OCI-LY1 (cell line): Measurements from ENCODE around the gene MUC5AC.
"Not testable (repeated sequence)": the region's sequence is repeated elsewhere in the genome, so short reads cannot be mapped to it uniquely, and the experiment has no call there.

Experiments
- H2AFZ ChIP-seq: fragments of 200-600 bp; sonication (generic), shearing (Covaris generic); 2 replicates; pipeline ENCODE4 v1.6.0; 2014; ENCODE audit warnings: antibody characterized with exemption, mild to moderate bottlenecking, low read length
- H3F3A ChIP-seq: fragments of 200-600 bp; sonication (generic), shearing (Covaris generic); 2 replicates; pipeline ENCODE4 v1.6.0; 2014; ENCODE audit warnings: mild to moderate bottlenecking, antibody characterized with exemption, low read length, moderate library complexity; ENCODE audit not compliant: insufficient read depth
- H3K27ac ChIP-seq: fragments of 200-600 bp; sonication (generic); 2 replicates; pipeline ENCODE4 v1.5.1; 2014; ENCODE audit warnings: low read length, mixed run types, mild to moderate bottlenecking, low read depth; ENCODE audit not compliant: poor library complexity, severe bottlenecking
- H3K27me3 ChIP-seq: fragments of 200-600 bp; sonication (generic); 2 replicates; pipeline ENCODE4 v1.6.0; 2014; ENCODE audit warnings: antibody characterized with exemption, mild to moderate bottlenecking, low read length, moderate library complexity; ENCODE audit not compliant: insufficient read depth
- H3K36me3 ChIP-seq: fragments of 200-600 bp; sonication (generic); 2 replicates; pipeline ENCODE4 v1.6.1; 2014; ENCODE audit warnings: mild to moderate bottlenecking, antibody characterized with exemption, low read length, moderate library complexity, mixed read lengths; ENCODE audit not compliant: insufficient read depth
- H3K4me1 ChIP-seq: fragments of 200-600 bp; sonication (generic); 2 replicates; pipeline ENCODE4 v1.5.1; 2014; ENCODE audit warnings: mild to moderate bottlenecking, low read length, moderate library complexity; ENCODE audit not compliant: insufficient read depth, severe bottlenecking
- H3K4me2 ChIP-seq: fragments of 200-600 bp; sonication (generic), shearing (Covaris generic); 2 replicates; pipeline ENCODE4 v1.6.1; 2014; ENCODE audit warnings: low read length
- H3K4me3 ChIP-seq: fragments of 200-600 bp; sonication (generic); 2 replicates; pipeline ENCODE4 v1.5.1; 2014; ENCODE audit warnings: low read length, low read depth, mild to moderate bottlenecking, mixed read lengths; ENCODE audit not compliant: poor library complexity, severe bottlenecking
- H3K79me2 ChIP-seq: fragments of 200-600 bp; shearing (Covaris generic); 2 replicates; pipeline ENCODE4 v1.6.1; 2016; ENCODE audit warnings: mixed run types, low read length, mixed read lengths; ENCODE audit not compliant: insufficient read depth
- H3K9ac ChIP-seq: fragments of 200-600 bp; sonication (generic), shearing (Covaris generic); 2 replicates; pipeline ENCODE4 v1.6.1; 2014; ENCODE audit warnings: mild to moderate bottlenecking, low read length, mixed read lengths
- H3K9me2 ChIP-seq: fragments of 200-600 bp; sonication (generic), shearing (Covaris generic); 2 replicates; pipeline ENCODE4 v1.6.1; 2014; ENCODE audit warnings: low read depth, mild to moderate bottlenecking, low read length, mixed read lengths
- H3K9me3 ChIP-seq: fragments of 200-600 bp; shearing (Covaris generic); 2 replicates; pipeline ENCODE4 v1.6.1; 2014; ENCODE audit warnings: low read length, mixed read lengths
- H4K20me1 ChIP-seq: fragments of 200-600 bp; sonication (generic), shearing (Covaris generic); 2 replicates; pipeline ENCODE4 v1.6.0; 2016; ENCODE audit warnings: mild to moderate bottlenecking, low read length; ENCODE audit not compliant: insufficient read depth
- EZH2 ChIP-seq: fragments of 200-600 bp; sonication (generic), shearing (Covaris generic); IDR thresholded peaks from 2 replicates; pipeline ENCODE4 v1.8.0; 2017; ENCODE audit warnings: borderline replicate concordance, mixed run types, mild to moderate bottlenecking, antibody characterized with exemption, low read length, moderate library complexity, mixed read lengths
- TF ChIP-seq, protein P1 (sequence below): fragments of 200-600 bp; sonication (generic), shearing (Covaris generic); IDR thresholded peaks from 2 replicates; pipeline ENCODE4 v1.5.1; 2017; ENCODE audit warnings: mild to moderate bottlenecking, antibody characterized with exemption, low read length, moderate library complexity, mixed read lengths

Gene MUC5AC

DNA sequence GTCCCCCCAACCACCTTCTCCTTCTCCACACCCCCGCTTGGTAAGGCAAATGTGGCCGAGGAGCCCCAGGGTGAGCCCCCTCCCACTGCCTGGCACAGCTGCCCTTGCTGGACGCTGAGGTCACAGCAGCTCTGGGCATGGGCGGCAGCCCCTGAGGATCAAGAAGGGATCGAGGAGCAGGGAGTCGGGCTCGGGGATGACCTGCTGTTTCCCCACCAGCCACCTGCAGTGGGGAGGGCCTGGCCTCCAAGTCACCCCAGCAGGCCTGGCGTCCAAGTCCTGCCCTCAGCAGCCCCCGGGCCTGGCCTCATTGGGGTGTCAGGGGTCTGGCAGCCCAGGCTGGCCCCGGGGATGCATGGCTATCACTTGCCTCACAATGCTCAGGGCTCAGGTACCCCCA is 23.7 kb downstream of the MUC5AC start:
- Histone ChIP-seq H3F3A (no peaks in the 10 kb centered on the region), H3K4me2 (no peak overlapping the region), H3K4me1 (no peaks in the 10 kb centered on the region), H3K79me2 (no peaks in the 10 kb centered on the region), H2AFZ (no peak overlapping the region), H4K20me1 (no peaks in the 10 kb centered on the region), H3K27me3 (no peaks in the 10 kb centered on the region), H3K9me3 (no peaks in the 10 kb centered on the region), H3K9me2 (no peaks in the 10 kb centered on the region), H3K27ac (no peak overlapping the region), H3K4me3 (no peak overlapping the region), H3K36me3 (no peaks in the 10 kb centered on the region), H3K9ac (no peak overlapping the region)
- TF ChIP-seq, protein P1, sequence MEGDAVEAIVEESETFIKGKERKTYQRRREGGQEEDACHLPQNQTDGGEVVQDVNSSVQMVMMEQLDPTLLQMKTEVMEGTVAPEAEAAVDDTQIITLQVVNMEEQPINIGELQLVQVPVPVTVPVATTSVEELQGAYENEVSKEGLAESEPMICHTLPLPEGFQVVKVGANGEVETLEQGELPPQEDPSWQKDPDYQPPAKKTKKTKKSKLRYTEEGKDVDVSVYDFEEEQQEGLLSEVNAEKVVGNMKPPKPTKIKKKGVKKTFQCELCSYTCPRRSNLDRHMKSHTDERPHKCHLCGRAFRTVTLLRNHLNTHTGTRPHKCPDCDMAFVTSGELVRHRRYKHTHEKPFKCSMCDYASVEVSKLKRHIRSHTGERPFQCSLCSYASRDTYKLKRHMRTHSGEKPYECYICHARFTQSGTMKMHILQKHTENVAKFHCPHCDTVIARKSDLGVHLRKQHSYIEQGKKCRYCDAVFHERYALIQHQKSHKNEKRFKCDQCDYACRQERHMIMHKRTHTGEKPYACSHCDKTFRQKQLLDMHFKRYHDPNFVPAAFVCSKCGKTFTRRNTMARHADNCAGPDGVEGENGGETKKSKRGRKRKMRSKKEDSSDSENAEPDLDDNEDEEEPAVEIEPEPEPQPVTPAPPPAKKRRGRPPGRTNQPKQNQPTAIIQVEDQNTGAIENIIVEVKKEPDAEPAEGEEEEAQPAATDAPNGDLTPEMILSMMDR = no peak
- TF ChIP-seq EZH2 = no peak

DNA sequence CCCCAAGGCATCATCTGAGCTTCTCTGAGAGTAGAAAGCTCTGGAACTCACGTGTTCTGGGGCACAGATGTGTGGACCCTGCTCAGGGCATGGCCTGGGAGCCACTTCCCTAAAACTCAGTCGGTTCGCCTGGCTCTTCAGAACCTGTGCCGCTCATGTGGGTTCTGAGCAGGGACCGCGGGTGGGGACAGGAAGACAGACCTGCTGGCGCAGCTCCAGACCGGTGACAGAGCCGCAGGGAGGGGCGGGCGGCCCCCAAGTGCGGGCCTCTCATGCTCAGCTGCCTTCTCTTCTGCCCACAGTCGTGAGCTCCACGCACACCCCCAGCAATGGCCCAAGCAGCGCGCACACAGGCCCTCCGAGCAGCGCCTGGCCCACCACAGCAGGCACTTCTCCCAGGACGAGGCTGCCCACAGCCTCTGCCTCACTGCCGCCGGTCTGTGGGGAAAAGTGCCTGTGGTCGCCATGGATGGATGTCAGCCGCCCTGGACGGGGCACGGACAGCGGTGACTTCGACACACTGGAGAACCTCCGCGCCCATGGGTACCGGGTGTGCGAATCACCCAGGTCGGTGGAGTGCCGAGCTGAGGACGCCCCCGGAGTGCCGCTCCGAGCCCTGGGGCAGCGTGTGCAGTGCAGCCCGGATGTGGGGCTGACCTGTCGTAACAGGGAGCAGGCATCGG is 24.2 kb downstream of the MUC5AC start:
- no peak overlapping the region for H3K4me2 ChIP-seq
- no peak overlapping the region for H2AFZ ChIP-seq
- no peaks in the 10 kb centered on the region for H3K9me2 ChIP-seq
- H4K20me1 ChIP-seq = no peaks in the 10 kb centered on the region
- no peaks in the 10 kb centered on the region for H3K36me3 ChIP-seq
- no peak overlapping the region for H3K9ac ChIP-seq
- no peaks in the 10 kb centered on the region for H3K9me3 ChIP-seq
- H3K4me3 ChIP-seq = no peak overlapping the region
- H3K4me1 ChIP-seq = no peaks in the 10 kb centered on the region
- no peaks in the 10 kb centered on the region for H3K27me3 ChIP-seq
- H3K79me2 ChIP-seq = no peaks in the 10 kb centered on the region
- H3F3A ChIP-seq = no peaks in the 10 kb centered on the region
- TF ChIP-seq, protein P1 = no peak
- no peak for TF ChIP-seq EZH2
- no peak overlapping the region for H3K27ac ChIP-seq

DNA sequence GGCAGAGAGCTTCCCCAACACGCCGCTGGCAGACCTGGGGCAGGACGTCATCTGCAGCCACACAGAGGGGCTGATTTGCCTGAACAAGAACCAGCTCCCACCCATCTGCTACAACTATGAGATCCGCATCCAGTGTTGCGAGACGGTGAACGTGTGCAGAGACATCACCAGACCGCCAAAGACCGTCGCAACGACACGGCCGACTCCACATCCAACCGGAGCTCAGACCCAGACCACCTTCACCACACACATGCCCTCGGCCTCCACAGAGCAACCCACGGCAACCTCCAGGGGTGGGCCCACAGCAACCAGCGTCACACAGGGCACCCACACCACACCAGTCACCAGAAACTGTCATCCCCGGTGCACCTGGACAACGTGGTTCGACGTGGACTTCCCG is 26.4 kb downstream of the MUC5AC start:
- not testable (repeated sequence) for H3K79me2 ChIP-seq, H3K4me3 ChIP-seq, H3K27me3 ChIP-seq, H3K9me2 ChIP-seq, H3K36me3 ChIP-seq, H4K20me1 ChIP-seq, H3K4me1 ChIP-seq, H3K9ac ChIP-seq, H3K27ac ChIP-seq, H3K4me2 ChIP-seq, H3K9me3 ChIP-seq, H3F3A ChIP-seq, H2AFZ ChIP-seq

DNA sequence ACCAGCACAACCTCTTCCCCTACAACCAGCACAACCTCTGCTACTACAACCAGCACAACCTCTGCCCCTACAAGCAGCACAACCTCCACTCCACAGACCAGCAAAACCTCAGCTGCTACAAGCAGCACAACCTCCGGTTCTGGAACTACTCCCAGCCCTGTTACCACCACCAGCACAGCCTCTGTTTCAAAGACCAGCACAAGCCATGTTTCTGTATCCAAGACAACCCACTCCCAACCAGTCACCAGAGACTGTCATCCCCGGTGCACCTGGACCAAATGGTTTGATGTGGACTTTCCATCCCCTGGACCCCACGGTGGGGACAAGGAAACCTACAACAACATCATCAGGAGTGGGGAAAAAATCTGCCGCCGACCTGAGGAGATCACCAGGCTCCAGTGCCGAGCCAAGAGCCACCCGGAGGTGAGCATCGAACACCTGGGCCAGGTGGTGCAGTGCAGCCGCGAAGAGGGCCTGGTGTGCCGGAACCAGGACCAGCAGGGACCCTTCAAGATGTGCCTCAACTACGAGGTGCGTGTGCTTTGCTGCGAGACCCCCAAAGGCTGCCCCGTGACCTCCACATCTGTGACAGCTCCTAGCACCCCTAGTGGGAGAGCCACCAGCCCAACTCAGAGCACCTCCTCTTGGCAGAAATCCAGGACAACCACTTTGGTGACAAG is 30.8 kb downstream of the MUC5AC start:
- not testable (repeated sequence) for H3K9ac ChIP-seq, H3K79me2 ChIP-seq, H3K9me2 ChIP-seq, H3K27me3 ChIP-seq, H3K4me1 ChIP-seq, H3K36me3 ChIP-seq, H3K9me3 ChIP-seq, H3K27ac ChIP-seq, H2AFZ ChIP-seq, H3K4me2 ChIP-seq, H3K4me3 ChIP-seq, H4K20me1 ChIP-seq, H3F3A ChIP-seq

DNA sequence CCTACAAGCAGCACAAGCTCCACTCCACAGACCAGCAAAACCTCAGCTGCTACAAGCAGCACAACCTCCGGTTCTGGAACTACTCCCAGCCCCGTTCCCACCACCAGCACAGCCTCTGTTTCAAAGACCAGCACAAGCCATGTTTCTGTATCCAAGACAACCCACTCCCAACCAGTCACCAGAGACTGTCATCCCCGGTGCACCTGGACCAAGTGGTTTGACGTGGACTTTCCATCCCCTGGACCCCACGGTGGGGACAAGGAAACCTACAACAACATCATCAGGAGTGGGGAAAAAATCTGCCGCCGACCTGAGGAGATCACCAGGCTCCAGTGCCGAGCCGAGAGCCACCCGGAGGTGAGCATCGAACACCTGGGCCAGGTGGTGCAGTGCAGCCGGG is 32.1 kb downstream of the MUC5AC start:
- H3K4me2 ChIP-seq, H3K36me3 ChIP-seq, H2AFZ ChIP-seq, H3K27ac ChIP-seq, H3K9me3 ChIP-seq, H3K79me2 ChIP-seq, H3K27me3 ChIP-seq, H3K9ac ChIP-seq, H3K9me2 ChIP-seq, H3K4me3 ChIP-seq, H4K20me1 ChIP-seq, H3K4me1 ChIP-seq, H3F3A ChIP-seq: not testable (repeated sequence)

DNA sequence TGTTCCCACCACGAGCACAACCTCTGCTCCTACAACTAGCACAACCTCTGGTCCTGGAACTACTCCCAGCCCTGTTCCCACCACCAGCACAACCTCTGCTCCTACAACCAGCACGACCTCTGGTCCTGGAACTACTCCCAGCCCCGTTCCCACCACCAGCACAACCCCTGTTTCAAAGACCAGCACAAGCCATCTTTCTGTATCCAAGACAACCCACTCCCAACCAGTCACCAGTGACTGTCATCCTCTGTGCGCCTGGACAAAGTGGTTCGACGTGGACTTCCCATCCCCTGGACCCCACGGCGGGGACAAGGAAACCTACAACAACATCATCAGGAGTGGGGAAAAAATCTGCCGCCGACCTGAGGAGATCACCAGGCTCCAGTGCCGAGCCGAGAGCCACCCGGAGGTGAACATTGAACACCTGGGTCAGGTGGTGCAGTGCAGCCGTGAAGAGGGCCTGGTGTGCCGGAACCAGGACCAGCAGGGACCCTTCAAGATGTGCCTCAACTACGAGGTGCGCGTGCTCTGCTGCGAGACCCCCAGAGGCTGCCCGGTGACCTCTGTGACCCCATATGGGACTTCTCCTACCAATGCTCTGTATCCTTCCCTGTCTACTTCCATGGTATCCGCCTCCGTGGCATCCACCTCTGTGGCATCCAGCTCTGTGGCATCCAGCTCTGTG is 34.2 kb downstream of the MUC5AC start:
- not testable (repeated sequence) for H3K79me2 ChIP-seq, H2AFZ ChIP-seq, H4K20me1 ChIP-seq, H3K27ac ChIP-seq, H3K36me3 ChIP-seq, H3K9ac ChIP-seq, H3K4me3 ChIP-seq, H3K4me2 ChIP-seq, H3K27me3 ChIP-seq, H3K4me1 ChIP-seq, H3K9me2 ChIP-seq, H3K9me3 ChIP-seq, H3F3A ChIP-seq
